Kidney epithelial cell (primary cell): ENCODE results near the gene AXIN1. TPM values are rescaled to one million over a fixed set of nuclear protein-coding genes. Genes with fewer than 3 reads are reported as not detected.

ENCODE experiments used
- DNase-seq: peaks from one replicate; pipeline ENCODE4 v3.0.0-alpha.2; 2010; ENCODE audit warnings: low read depth
- H3K27me3 ChIP-seq: 2 replicates; pipeline ENCODE4 v1.6.0; 2011; ENCODE audit warnings: low read length; ENCODE audit not compliant: control insufficient read depth, insufficient read depth
- H3K36me3 ChIP-seq: 2 replicates; pipeline ENCODE4 v1.5.1; 2011; ENCODE audit warnings: low read length; ENCODE audit not compliant: control insufficient read depth, insufficient read depth
- H3K4me3 ChIP-seq: 2 replicates; pipeline ENCODE4 v1.5.1; 2011; ENCODE audit warnings: low read depth, mild to moderate bottlenecking, control low read depth, low read length
- total RNA-seq: library from RNA; depleted of rRNA; stranded (reverse); fragments of >200 nt; gene quantifications from 2 replicates; pipeline ENCODE4 v1.2.3, GENCODE V29; 2015
- TF ChIP-seq, protein P1 (sequence below): IDR thresholded peaks from 2 replicates; pipeline ENCODE4 v1.5.1; 2011; ENCODE audit warnings: mild to moderate bottlenecking, moderate library complexity, low read length, control low read depth, inconsistent platforms; ENCODE audit not compliant: insufficient read depth, poor library complexity, severe bottlenecking

Gene AXIN1
- total RNA-seq, 1 donor from 2014 or later = 43.0 TPM

DNA sequence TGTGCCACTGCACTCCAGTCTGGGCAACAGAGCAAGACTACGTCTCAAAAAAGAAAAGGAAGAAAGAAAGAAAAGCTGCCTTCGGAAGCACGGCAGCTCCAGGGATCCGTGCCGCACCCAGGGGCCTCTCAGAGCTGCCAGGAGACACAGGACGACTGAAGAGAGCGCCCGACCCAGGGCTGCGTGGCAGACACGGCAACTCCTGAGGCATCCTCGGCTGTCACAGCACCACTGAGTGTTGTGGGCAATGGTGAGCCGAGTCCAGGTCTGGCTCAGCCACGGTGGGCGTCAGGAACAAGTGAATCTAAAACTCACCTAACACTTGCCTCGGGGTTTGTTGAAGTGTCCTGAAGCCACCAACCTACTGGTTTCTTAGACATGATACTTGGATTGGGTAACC, 40.8 kb downstream of the AXIN1 start:
- Histone ChIP-seq H3K36me3 (no peaks in the 10 kb centered on the region), H3K27me3 (no peaks in the 10 kb centered on the region), H3K4me3 (no peak overlapping the region)
- TF ChIP-seq, protein P1, sequence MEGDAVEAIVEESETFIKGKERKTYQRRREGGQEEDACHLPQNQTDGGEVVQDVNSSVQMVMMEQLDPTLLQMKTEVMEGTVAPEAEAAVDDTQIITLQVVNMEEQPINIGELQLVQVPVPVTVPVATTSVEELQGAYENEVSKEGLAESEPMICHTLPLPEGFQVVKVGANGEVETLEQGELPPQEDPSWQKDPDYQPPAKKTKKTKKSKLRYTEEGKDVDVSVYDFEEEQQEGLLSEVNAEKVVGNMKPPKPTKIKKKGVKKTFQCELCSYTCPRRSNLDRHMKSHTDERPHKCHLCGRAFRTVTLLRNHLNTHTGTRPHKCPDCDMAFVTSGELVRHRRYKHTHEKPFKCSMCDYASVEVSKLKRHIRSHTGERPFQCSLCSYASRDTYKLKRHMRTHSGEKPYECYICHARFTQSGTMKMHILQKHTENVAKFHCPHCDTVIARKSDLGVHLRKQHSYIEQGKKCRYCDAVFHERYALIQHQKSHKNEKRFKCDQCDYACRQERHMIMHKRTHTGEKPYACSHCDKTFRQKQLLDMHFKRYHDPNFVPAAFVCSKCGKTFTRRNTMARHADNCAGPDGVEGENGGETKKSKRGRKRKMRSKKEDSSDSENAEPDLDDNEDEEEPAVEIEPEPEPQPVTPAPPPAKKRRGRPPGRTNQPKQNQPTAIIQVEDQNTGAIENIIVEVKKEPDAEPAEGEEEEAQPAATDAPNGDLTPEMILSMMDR = no peak
- DNase-seq = no peak

DNA sequence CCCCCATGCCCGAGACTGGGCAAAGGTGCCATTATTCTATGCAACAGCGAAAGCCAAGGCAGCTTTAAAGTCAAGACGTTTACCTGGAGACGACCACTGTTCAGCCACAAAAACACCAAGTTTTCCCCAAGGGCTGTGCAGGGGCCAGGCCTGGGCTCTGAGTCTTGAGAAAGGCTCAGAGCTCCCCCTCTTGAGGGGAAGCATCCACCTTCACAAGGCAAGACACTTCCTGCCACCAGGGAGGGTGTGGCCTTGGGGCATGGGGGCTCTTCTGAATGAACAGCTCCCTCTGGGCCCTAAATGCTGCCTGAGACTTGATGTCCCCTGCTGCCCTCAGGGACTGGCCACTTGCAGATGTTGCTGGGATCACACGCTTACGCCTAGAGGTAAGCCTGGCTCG, 43.0 kb downstream of the AXIN1 start:
- H3K4me3 ChIP-seq = no peak overlapping the region
- no peaks in the 10 kb centered on the region for H3K36me3 ChIP-seq
- TF ChIP-seq, protein P1 = no peak

DNA sequence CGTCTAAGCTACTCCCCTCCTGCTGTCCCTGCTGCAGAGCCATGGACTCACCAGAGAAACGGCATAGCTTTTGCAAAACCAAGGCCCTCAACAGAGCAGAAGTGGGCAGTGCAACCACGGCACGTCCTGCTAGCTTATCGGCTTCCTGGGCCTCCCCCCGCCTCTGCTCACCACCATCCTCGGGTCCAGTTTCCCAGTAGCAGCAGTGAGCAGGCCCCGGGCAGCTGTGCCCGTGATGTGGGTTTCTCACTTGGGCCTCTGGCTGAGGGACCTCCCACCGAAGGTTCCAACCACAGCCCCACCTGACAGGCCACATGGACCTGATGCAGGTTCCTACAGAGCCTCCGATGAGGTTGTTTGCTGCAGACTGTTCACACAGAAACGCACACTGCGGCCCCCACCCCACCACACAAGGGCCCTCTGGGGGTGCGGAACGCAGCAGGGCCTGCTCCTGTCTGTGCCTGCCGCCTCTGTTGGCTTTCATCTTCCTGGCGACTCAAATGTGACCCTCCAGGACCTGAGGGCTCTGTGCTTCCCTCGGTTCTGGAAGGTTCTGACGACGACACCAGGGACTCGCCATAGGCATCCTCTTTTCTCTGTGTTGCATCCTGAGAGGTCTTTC, 44.7 kb downstream of the AXIN1 start:
- no peaks in the 10 kb centered on the region for H3K36me3 ChIP-seq
- H3K4me3 ChIP-seq = no peak overlapping the region

More for the DNA sequence above, 43.0 kb downstream of the AXIN1 start:
- H3K27me3 ChIP-seq = no peaks in the 10 kb centered on the region
- no peak for DNase-seq

DNA sequence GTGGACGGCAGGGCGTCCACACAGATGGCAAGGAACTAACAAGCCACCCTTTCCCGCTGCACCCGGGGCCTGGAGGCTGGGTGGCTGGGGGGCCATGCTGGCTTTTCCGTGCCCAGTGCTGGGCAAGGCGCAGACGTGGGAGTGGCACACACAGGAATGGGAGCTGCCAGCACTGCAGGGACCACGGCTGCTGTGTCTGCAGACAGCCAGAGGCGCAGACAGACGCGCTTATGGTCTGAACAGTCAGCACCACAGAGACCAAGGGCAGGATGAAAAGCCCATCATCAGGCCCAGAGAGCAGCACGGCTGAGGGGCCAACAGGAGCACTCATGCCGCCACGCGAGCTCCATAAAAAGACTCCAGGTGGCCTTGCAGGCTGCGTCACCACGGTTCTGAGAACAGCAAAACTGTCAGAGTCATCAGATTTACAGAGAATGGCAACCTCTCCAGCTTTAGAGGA, 45.6 kb downstream of the AXIN1 start:
- DNase-seq = no peak
- no peak overlapping the region for H3K4me3 ChIP-seq
- no peaks in the 10 kb centered on the region for H3K36me3 ChIP-seq
- TF ChIP-seq, protein P1 = no peak
- no peaks in the 10 kb centered on the region for H3K27me3 ChIP-seq

More for the DNA sequence above, 44.7 kb downstream of the AXIN1 start:
- no peaks in the 10 kb centered on the region for H3K27me3 ChIP-seq
- TF ChIP-seq, protein P1 = no peak
- no peak for DNase-seq

DNA sequence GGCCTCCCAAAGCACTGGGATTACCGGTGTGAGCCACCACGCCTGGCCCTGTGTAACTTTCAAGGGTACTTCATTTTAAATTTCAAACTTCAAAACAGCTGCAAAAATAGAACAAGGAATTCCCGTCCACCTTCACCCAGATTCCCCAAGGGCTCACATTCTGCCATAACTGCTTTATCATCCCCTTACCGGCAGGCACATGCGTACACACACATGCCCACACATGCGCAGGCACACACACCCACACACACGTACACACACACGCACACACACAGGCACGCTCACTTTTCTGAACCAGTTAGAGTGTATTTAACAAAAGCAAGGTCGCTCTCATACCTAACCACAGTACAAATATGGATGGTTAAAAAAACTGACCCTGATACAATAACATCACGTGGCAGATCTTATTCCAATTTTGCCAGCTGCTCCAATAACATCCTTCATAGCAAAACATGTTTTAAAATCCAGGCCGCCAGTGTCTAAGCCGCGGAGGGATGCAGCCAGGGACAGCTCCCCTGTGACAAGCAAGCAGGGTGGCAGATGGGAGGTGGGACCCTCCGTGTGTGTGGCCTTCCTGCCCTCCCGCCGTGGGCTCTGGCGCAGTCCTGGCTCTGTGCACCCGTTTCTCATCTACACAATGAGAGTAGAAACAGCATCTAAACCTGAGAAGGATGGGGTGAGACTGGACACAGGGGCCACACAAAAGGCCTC, 46.5 kb downstream of the AXIN1 start:
- Histone ChIP-seq H3K36me3 (no peaks in the 10 kb centered on the region), H3K4me3 (no peak overlapping the region), H3K27me3 (no peaks in the 10 kb centered on the region)
- no peak for DNase-seq
- TF ChIP-seq, protein P1 = no peak
